ENCODE measurements around the gene MFSD8.
A peak's percentile ranks its signal among the peaks of the same experiment; 100 is the strongest.
"Not testable (repeated sequence)": the region's sequence is repeated elsewhere in the genome, so short reads cannot be mapped to it uniquely, and the experiment has no call there.

Gene MFSD8

DNA sequence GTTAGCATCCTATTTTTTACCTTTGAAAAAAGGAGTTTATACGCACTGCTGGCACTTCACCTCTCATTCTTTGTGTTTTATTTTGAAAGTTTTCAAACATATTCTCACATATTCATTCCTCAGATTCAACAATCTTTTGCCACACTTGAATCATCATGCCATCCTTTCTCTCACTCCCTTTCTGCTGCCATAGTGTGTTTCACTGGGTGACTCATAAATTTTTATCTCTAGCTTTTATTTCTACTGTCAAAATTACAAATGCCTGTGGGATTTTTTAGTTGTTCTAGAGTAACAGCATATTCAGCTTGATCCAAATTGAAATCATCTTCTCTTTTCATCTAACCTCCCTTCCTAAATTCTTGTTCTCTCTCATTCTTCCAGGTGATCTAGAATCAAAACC is 28.0 kb downstream of the MFSD8 start:
- DNase-seq (ENCODE audit: low read depth): no peak

- DNase-seq (ENCODE audit: low read depth): not testable (repeated sequence)
Measured at GRCh38 chr4:127931836-127932235, 33.1 kb downstream of the MFSD8 start.

GRCh38 chr4:127930175-127930574 is 34.8 kb downstream of the MFSD8 start:
- DNase-seq (ENCODE audit: low read depth): no peak

DNA sequence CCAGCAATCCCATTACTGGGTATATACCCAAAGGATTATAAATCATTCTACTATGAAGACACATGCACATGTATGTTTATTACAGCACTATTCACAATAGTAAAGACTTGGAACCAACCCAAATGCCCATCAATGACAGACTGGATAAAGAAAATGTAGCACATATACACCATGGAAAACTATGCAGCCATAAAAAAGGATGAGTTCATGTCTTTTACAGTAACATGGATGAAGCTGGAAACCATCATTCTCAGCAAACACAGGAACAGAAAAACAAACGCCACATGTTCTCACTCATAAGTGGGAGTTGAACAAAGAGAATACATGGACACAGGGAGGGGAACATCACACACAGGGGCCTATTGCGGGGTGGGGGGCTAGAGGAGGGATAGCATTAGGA is 39.3 kb downstream of the MFSD8 start:
- not testable (repeated sequence) for DNase-seq (ENCODE audit: low read depth)

GRCh38 chr4:127922226-127922625 is 42.7 kb downstream of the MFSD8 start:
- no peak for DNase-seq (ENCODE audit: low read depth)

DNA sequence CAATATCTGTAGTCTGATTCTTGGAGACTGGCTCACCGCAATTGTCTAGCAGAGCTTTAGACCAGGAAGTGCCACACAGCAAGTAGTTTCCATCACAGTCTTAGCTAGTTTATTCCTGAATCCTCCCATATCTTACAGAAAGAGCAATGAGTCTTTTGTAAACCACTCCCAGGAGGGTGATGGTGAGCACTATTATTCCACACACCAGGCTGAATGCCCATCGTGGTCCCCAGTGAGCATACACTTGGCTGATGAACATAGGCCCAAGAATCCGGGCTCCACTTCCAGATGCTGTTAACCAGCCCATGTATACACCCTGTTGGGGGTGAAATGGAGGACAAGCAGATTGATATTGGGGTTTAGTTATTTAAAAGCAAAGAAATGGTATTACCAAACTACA is 44.5 kb downstream of the MFSD8 start:
- no peak for DNase-seq (ENCODE audit: low read depth)

- no peak for DNase-seq (ENCODE audit: low read depth)
Measured at GRCh38 chr4:127917151-127917550, 47.8 kb downstream of the MFSD8 start.

DNA sequence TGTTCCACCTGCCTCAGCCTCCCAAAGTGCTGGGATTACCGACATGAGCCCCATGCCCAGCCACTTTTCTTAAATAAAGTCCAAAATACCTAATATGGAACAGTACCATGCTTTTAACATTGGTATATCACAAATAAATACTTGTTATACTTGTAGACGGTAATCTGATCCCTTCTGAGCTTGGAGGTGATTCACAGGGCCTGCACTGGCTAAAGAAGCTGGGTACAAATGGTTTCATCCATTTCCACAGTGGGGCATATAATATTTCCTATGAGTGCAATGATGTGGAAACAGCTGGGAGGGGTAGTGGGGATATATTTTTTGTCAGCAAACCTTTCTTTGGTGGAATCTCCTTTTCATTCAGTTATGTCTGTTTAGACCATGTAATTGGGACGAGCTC is 48.5 kb downstream of the MFSD8 start:
- no peak for DNase-seq (ENCODE audit: low read depth)

GRCh38 chr4:127905029-127905428 is 59.9 kb downstream of the MFSD8 start:
- DNase-seq (ENCODE audit: low read depth): no peak

DNA sequence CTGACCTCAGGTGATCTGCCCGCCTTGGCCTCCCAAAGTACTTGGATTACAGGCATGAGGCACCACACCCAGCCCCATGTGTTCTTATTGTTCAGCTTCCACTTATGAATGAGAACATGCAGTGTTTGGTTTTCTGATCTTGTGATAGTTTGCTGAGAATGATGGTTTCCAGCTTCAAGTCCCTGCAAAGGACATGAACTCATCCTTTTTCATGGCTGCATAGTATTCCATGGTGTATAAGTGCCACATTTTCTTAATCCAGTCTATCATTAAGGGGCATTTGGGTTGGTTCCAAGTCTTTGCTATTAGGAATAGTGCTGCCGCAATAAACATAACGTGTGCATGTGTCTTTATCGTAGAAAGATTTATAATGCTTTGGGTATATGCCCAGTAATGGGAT is 65.3 kb downstream of the MFSD8 start:
- DNase-seq (ENCODE audit: low read depth): not testable (repeated sequence)

DNA sequence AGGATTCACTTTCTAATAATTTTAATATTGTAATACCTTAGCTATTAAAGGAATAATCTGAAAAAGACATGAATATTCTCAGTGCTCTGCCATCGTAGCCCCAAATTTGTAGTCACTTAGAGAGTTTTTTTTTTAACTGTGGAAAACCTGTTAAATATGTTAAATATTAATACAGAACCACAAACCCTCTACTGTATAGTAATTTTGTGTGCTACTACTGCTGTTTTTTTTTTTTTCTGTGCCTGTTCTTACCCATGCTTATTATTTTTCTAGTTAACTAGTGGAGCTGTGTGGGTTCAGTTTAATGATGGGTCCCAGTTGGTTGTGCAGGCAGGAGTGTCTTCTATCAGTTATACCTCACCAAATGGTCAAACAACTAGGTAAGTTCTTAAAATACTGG is 68.4 kb downstream of the MFSD8 start:
- no peak for DNase-seq (ENCODE audit: low read depth)

GRCh38 chr4:127896069-127896468 is 68.9 kb downstream of the MFSD8 start:
- DNase-seq (ENCODE audit: low read depth): no peak

GRCh38 chr4:127889903-127890302 is 75.1 kb downstream of the MFSD8 start:
- DNase-seq (ENCODE audit: low read depth): no peak

DNA sequence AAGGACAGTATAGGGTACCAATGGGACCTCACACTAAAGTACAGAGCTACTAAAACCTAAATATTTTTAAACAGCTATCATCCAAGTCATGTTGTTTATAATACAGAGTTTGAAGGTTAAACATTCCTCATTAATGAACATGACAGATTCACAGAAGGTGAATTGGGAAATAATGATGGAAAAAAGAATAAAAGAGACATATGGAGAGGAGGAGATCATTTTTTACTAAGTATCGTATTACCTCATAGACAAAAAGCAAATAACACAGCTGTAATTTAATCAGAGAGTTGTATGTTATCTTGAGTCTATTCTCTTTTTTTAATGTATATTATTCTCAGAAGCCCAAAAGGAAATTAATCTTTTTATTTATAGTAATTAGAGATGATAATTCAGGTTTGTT is 76.4 kb downstream of the MFSD8 start:
- DNase-seq (ENCODE audit: low read depth): no peak

DNA sequence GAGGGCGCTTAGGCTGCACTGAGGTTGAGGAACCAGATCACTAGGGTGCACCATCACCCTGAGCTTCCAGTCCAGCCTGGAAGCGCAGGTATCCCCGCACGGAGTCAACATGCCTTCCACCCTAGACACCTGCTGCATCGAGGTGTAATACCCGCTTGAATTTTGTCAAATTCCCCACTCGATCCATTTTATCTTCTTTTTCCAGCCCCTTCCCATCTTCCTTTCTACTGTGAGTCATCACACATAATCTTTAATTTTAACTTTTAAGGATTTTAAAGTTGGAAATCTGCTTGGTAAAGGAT is 83.5 kb downstream of the MFSD8 start:
- no peak for DNase-seq (ENCODE audit: low read depth)

GRCh38 chr4:127880763-127881562 is 84.0 kb downstream of the MFSD8 start, which contains the start of gene PLK4:
PLK4 (plus strand) TSS chr4:127880893; CDS start chr4:127881135, 242 bp downstream.
- DNase-seq (ENCODE audit: low read depth): peak; percentile 90

- DNase-seq (ENCODE audit: low read depth): no peak
Measured at GRCh38 chr4:127875791-127876190, 89.2 kb downstream of the MFSD8 start.

DNA sequence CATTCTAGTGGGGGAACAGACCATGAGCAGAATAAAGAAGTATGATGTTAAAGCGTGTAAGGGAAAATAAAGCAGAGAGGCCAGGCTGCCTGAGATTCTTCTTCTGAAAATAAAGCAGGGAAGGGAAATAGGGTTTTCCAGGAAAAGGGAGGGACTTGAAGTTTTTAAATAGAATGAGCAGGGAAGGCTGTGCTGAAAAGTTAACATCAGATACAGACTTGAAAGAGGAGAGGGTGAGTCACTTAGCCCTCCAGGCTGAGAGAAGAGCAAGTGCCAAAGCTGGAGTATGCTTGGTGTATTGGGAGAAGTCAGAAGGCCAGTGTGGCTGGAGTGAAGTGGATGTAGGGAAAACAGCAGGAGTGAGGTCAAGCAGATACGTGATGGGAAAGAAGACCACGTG is 94.3 kb downstream of the MFSD8 start:
- no peak for DNase-seq (ENCODE audit: low read depth)

- DNase-seq (ENCODE audit: low read depth): no peak
Measured at GRCh38 chr4:127870281-127870680, 94.7 kb downstream of the MFSD8 start.

DNA sequence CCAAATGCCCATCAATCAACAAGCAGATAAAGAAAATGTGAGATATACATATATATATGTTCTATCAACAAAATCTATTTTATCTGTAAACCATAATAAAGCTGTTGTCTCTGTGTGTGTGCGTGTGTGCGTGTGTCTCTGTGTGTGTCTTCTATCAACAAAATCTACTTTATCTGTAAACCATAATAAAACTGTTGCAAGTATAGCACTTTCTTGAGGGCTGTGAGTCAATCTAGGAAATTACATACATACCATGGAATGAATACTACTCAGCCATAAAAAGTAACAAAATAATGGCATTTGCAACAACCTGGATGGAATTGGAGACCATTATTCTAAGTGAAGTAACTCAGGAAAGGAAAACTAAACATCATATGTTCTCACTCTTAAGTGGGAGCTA is 96.8 kb downstream of the MFSD8 start:
- no peak for DNase-seq (ENCODE audit: low read depth)

Measured in stimulated activated CD4-positive, alpha-beta T cell treated with anti-CD3 and anti-CD28 coated beads, Interleukin-2, amount 100 ng/mL, for 4 hours (primary cell).